ENCODE data around the gene IMMT.
A peak's percentile ranks its signal among the peaks of the same experiment; 100 is the strongest.

The IMMT gene

DNA sequence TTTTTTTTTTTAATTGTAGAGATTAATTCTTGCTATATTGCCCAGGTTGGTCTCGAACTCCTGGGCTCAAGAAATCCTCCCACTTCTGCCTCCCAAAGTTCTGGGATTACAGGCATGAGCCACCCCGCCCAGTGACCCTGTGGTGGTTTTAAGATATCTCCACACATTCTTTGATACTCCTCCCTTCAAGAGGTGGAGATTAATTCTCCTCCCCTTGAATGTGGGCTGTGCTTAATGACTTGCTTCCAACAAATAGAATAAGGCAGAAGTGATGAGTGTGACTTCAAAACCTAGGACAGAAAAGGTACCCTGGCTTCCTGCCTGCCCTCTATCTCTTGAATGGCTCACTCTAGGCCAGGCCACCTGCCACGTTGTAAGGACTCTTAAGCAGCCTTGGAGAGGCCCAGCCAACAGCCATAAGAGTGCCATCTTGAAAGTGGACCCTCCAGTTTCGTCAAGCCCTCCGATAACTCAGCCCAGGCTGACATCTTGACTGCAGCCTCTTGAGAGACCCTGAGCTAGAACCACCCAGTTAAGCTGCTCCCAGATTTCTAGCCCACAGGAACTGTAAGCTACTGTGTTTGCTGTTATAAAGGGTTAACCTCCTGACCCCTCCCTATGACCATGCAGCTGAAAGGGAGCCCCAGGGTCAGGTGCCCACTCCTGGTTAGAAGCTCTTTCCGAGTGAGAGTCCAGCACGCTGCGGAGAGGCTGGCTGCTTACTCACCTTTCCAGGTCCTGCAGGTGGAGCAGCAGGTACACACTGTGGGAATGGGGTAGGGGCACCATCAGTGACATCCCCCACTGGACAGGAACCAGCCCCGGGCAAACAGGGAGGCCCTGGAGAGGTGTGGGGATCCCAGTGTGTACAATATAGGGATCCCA is 31.6 kb upstream of the IMMT start:
- DNase-seq (ENCODE audit: low spot score) = no peak
- no peak for TF ChIP-seq CTCF (IDR thresholded peaks at IDR 0.05; ENCODE audit: borderline replicate concordance, control extremely low read depth, extremely low read depth, insufficient read depth, missing control alignments)
- in situ Hi-C loops (cut with MboI; ENCODE audit: low sequenced_read_pairs, unreplicated experiment) = loop anchor here (10.0 kb wide), 1 partner anchor 138 kb away; no protein-coding TSS in a partner anchor

DNA sequence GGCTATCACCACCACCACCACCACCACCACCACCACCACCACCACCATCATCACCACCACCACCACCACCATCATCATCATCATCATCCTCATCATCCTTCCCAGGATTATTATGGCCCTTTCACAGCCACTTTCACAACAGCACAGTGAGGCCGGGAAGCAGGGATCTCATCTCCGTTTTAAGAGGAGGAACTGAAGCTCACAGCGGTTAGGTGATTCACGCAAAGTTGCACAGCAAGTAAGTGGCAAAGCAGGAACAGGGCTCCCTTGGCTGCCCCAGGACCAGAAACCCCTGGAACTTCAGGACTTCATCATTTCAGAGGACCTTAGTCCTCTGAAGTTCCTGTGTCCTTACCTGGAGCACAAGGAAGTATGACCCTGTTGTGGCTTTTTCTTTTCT is 30.8 kb upstream of the IMMT start:
- peak; percentile 45 for DNase-seq (ENCODE audit: low spot score)
- no peak for TF ChIP-seq CTCF (IDR thresholded peaks at IDR 0.05; ENCODE audit: borderline replicate concordance, control extremely low read depth, extremely low read depth, insufficient read depth, missing control alignments)
- in situ Hi-C loops (cut with MboI; ENCODE audit: low sequenced_read_pairs, unreplicated experiment) = loop anchor here (10.0 kb wide), 1 partner anchor 139 kb away; no protein-coding TSS in a partner anchor

GRCh38 chr2:86225581-86225980 is 30.3 kb upstream of the IMMT start:
- DNase-seq (ENCODE audit: low spot score) = peak; percentile 80
- no peak for TF ChIP-seq CTCF (IDR thresholded peaks at IDR 0.05; ENCODE audit: borderline replicate concordance, control extremely low read depth, extremely low read depth, insufficient read depth, missing control alignments)
- in situ Hi-C loops (cut with MboI; ENCODE audit: low sequenced_read_pairs, unreplicated experiment) = loop anchor here (10.0 kb wide), 1 partner anchor 139 kb away; no protein-coding TSS in a partner anchor

DNA sequence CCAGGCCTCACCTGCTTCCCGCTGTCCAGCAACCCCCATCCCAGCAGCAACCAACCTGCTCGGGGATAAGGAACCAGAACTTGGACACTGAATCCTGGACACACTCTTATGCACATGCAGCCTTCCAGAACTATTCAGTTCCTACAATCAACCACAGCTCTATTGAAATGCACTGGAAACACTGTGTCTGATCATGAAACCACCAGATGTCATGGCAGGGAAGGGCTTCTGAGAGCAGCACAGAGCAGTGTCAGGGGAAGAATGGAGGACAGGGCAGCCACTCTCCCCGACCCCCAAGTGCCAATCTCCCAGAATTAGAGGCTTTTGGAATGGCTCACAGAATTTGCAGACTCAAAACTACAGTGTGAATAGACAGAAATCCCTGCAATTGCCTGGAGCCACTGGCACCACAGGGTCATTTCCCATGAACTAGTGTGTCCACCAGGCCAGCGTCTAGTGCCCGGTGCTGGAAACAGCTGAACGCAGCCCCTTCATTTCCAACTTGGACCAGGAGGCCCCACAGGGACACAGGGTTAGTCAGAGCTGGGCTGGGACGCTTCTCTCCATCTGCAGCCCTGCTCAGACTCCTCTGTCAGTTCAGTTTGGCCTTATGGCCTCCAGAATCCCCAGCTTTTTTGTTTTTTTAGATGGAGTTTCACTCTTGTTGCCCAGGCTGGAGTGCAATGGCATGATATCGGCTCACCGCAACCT is 29.5 kb upstream of the IMMT start:
- in situ Hi-C loops (cut with MboI; ENCODE audit: low sequenced_read_pairs, unreplicated experiment) = loop anchor here (10.0 kb wide), 1 partner anchor 140 kb away; no protein-coding TSS in a partner anchor
- no peak for DNase-seq (ENCODE audit: low spot score)
- TF ChIP-seq CTCF (IDR thresholded peaks at IDR 0.05; ENCODE audit: borderline replicate concordance, control extremely low read depth, extremely low read depth, insufficient read depth, missing control alignments) = peak; percentile 44

- no peak for DNase-seq (ENCODE audit: low spot score)
- in situ Hi-C loops (cut with MboI; ENCODE audit: low sequenced_read_pairs, unreplicated experiment) = loop anchor here (10.0 kb wide), 1 partner anchor 141 kb away; no protein-coding TSS in a partner anchor
- TF ChIP-seq CTCF (IDR thresholded peaks at IDR 0.05; ENCODE audit: borderline replicate concordance, control extremely low read depth, extremely low read depth, insufficient read depth, missing control alignments) = no peak
Observed at GRCh38 chr2:86223927-86224560, 28.8 kb upstream of the IMMT start.

Data from GM13976 (cell line).